ENCODE data around the gene HOGA1. TPM values are rescaled to one million over a fixed set of nuclear protein-coding genes. Genes with fewer than 3 reads are reported as not detected.

HOGA1 gene
- total and polyA plus RNA-seq, 2 of the 13 experiments (the other 11 are each of a cell fraction or from before 2014, with no cell fraction given) = 7.6 to 19.5 TPM

- TF ChIP-seq HIC2 (CRISPR knock-in tag; IDR thresholded peaks at IDR 0.05; ENCODE audit: low read depth) (no peak), ZUFSP (CRISPR knock-in tag; IDR thresholded peaks at IDR 0.05; ENCODE audit: borderline replicate concordance) (no peak)
Measured at GRCh38 chr10:97563337-97563736, 20.9 kb upstream of the HOGA1 start (continued).

GRCh38 chr10:97564776-97565175 is 19.4 kb upstream of the HOGA1 start:
- Histone ChIP-seq H3K79me2 (ENCODE audit: insufficient read depth, low read length) (no peaks in the 10 kb centered on the region), H3K36me3 (replicated peaks in 1 of 2; ENCODE audit: control insufficient read depth in 1 of 2, insufficient read depth in 2 of 2, low read length in 2 of 2) (peaks cover 1 to 8% of the 10 kb centered on the region in 2 experiments; a peak in 3 of 5 replicates), H3K4me2 (ENCODE audit: low read depth, low read length) (no peak overlapping the region), H2AFZ (ENCODE audit: low read length) (no peak overlapping the region), H3K4me3 (replicated peaks in 1 of 3; ENCODE audit: insufficient read depth in 1 of 3, low read depth in 2 of 3, low read length in 3 of 3) (no peak overlapping the region), H3K27ac (ENCODE audit: extremely low read length, insufficient read depth, low read length) (no peak overlapping the region), H3K4me1 (ENCODE audit: insufficient read depth, low read length) (peaks cover 15% of the 10 kb centered on the region; the same call in 1 of the 2 replicates), H4K20me1 (ENCODE audit: insufficient read depth, low read length) (no peaks in the 10 kb centered on the region), H3K27me3 (ENCODE audit: control insufficient read depth in 1 of 2, insufficient read depth in 2 of 2, low read length in 2 of 2) (no peaks in the 10 kb centered on the region), H3K9ac (ENCODE audit: insufficient read depth, low read depth, low read length) (no peak overlapping the region), H3K9me3 (ENCODE audit: low read length) (no peaks in the 10 kb centered on the region)
- BruUV-seq (replicated peaks) = no TSS peak
- FAIRE-seq (no peak), ATAC-seq (no peak), DNase-seq (ENCODE audit: low spot score) (no peak)
- ChIA-PET CTCF (ENCODE audit: low intra/inter-chr PET ratio, low total read pairs) (no interaction called here), POLR2A (interaction anchor here (1.1 kb wide), 1 partner anchor 75 kb away, joined by 3 read pairs; the partner anchor contains the start of gene PI4K2A)
- 83% methylated on average over 4 of the region's 4 CpGs for WGBS (ENCODE audit: low lambda C conversion rate)
- in situ Hi-C loops (cut with HindIII; ENCODE audit: extremely low pct_ligation_motif_present, low pct_unique_long_range_greater_than_20kb) = no loop called here
- intact Hi-C loops (cut with micrococcal nuclease; ENCODE audit: unreplicated experiment) = no loop called here
- TF ChIP-seq RAD21 (CRISPR knock-in tag; IDR thresholded peaks at IDR 0.05) (no peak), NR2C2 (CRISPR knock-in tag; IDR thresholded peaks at IDR 0.05; ENCODE audit: borderline replicate concordance) (no peak), HNRNPH1 (optimal IDR thresholded peaks at IDR 0.05; ENCODE audit: low read depth, low read length) (no peak), YY1 (IDR thresholded peaks at IDR 0.05; ENCODE audit: insufficient read depth, insufficient replicate concordance, low read depth, low read length) (no peak), GFI1 (CRISPR knock-in tag; IDR thresholded peaks at IDR 0.05; ENCODE audit: borderline replicate concordance) (no peak), CEBPB (IDR thresholded peaks at IDR 0.05; ENCODE audit: borderline replicate concordance, low read depth, low read length) (no peak), ZNF251 (CRISPR knock-in tag; IDR thresholded peaks at IDR 0.05) (no peak), NONO (IDR thresholded peaks at IDR 0.05) (no peak), NONO (CRISPR knock-in tag; conservative IDR thresholded peaks at IDR 0.05) (no peak), ZNF792 (CRISPR knock-in tag; IDR thresholded peaks at IDR 0.05) (no peak), ARID3A (IDR thresholded peaks at IDR 0.05; ENCODE audit: low read depth, low read length) (no peak), RNF219 (CRISPR knock-in tag; IDR thresholded peaks at IDR 0.05) (no peak), E2F2 (CRISPR knock-in tag; IDR thresholded peaks at IDR 0.05; ENCODE audit: borderline replicate concordance) (no peak)

Data from HepG2 (cell line).